Measurements from ENCODE around the gene PRKCE.

The PRKCE gene

DNA sequence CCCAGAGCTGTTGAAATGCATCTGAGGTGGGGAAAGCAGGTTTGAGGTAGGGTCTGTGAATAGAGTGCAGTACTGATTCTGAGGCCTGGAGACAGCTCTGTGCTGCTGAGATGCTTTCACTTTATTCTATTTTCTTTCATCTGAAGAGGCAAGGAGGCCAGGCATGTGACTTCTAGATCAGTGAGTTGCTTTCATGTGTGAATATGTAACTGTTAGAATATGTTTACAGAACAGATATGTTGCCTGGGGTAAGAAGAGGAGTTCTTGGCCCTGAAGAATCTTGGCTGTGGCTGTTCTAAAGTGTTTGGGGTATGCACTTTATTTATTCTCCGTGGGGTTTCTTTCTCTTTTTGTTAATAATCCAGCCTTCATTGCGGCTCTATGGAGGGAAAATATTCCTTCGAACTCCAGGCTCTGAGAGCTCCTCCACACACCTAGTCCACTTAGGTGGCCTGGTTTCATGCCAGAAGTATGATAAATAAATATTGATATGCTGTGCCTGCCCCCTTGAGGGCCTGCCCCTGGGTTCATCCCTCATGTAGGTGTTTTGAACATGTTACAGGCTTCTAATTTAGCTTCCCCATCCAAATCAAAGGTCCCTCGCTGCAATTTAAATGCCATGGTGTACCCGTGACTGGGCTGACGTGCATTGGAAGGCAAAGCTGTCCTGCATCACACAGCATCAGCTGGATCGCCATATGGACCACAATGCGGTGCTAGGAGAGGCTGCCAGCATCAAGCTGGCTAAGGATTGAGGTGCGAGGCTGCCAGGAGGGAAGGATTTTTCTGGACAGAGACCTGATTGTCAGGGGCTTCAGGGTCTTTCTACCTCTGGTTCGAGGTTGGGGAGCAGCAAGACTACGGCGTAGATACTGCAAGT lies 102.9 kb downstream of the PRKCE start:
- H3K9me3 ChIP-seq (ENCODE audit: control insufficient read depth, low read length): no peaks in the 10 kb centered on the region
- no peak for DNase-seq

GRCh38 chr2:45755585-45756335 lies 104.3 kb downstream of the PRKCE start:
- Histone ChIP-seq H3K23ac (ENCODE audit: low read length in 2 of 2) (no peak overlapping the region), H2AK5ac (ENCODE audit: low read length, severe bottlenecking) (no peak overlapping the region), H3K27ac (ENCODE audit: low read length, poor library complexity, severe bottlenecking) (no peak overlapping the region), H3K4me3 (ENCODE audit: insufficient read depth in 1 of 2, low read depth in 1 of 2, low read length in 2 of 2) (no peak overlapping the region), H2BK120ac (ENCODE audit: low read depth, low read length) (no peak overlapping the region), H2AFZ (ENCODE audit: low read depth, low read length) (no peak overlapping the region), H3K4me1 (ENCODE audit: control insufficient read depth, insufficient read depth, low read depth, low read length) (peaks cover 3% of the 10 kb centered on the region), H3K79me1 (replicated peaks; ENCODE audit: low read length, poor library complexity, severe bottlenecking) (peaks cover 15% of the 10 kb centered on the region), H3K27me3 (ENCODE audit: control insufficient read depth in 1 of 2, insufficient read depth in 1 of 2, low read length in 2 of 2) (no peaks in the 10 kb centered on the region), H2BK12ac (ENCODE audit: low read length in 2 of 2) (no peak overlapping the region), H2BK15ac (ENCODE audit: low read depth, poor library complexity, severe bottlenecking) (no peak overlapping the region), H3K36me3 (ENCODE audit: control insufficient read depth in 1 of 2, insufficient read depth in 2 of 2, low read depth in 1 of 2, low read length in 2 of 2) (no peaks in the 10 kb centered on the region), H3K9me3 (ENCODE audit: control insufficient read depth, low read length) (no peaks in the 10 kb centered on the region), H4K91ac (ENCODE audit: low read length) (no peak overlapping the region), H3K4me2 (ENCODE audit: low read length, poor library complexity, severe bottlenecking) (no peak overlapping the region), H2BK5ac (ENCODE audit: low read depth, low read length, poor library complexity, severe bottlenecking) (no peak overlapping the region), H3K9ac (ENCODE audit: low read length) (peak overlapping the region; percentile 31), H4K8ac (ENCODE audit: low read length) (no peak overlapping the region), H3K14ac (ENCODE audit: low read length in 2 of 2) (no peak overlapping the region), H3K4ac (ENCODE audit: low read depth in 1 of 2, low read length in 2 of 2) (no peak overlapping the region), H3K18ac (ENCODE audit: low read depth in 1 of 2, low read length in 2 of 2) (peak overlapping the region in 1 of 2 experiments; percentile 6)
- peak; percentile 96 for DNase-seq
- 31% methylated on average over 8 of the region's 8 CpGs for WGBS

More for the DNA sequence above, 102.9 kb downstream of the PRKCE start:
- no peak overlapping the region for H3K4ac ChIP-seq (ENCODE audit: low read depth in 1 of 2, low read length in 2 of 2)
- H3K4me3 ChIP-seq (ENCODE audit: insufficient read depth in 1 of 2, low read depth in 1 of 2, low read length in 2 of 2): no peak overlapping the region
- H4K8ac ChIP-seq (ENCODE audit: low read length): no peak overlapping the region
- H4K91ac ChIP-seq (ENCODE audit: low read length): no peak overlapping the region
- no peak overlapping the region for H2BK15ac ChIP-seq (ENCODE audit: low read depth, poor library complexity, severe bottlenecking)
- H3K14ac ChIP-seq (ENCODE audit: low read length in 2 of 2): peak overlapping the region in 1 of 2 experiments; percentile 1
- H3K23ac ChIP-seq (ENCODE audit: low read length in 2 of 2): no peak overlapping the region
- H2BK120ac ChIP-seq (ENCODE audit: low read depth, low read length): no peak overlapping the region
- no peak overlapping the region for H2AK5ac ChIP-seq (ENCODE audit: low read length, severe bottlenecking)
- no peaks in the 10 kb centered on the region for H3K36me3 ChIP-seq (ENCODE audit: control insufficient read depth in 1 of 2, insufficient read depth in 2 of 2, low read depth in 1 of 2, low read length in 2 of 2)
- peak overlapping the region in 1 of 2 experiments; percentile 23 for H2BK12ac ChIP-seq (ENCODE audit: low read length in 2 of 2)
- no peak overlapping the region for H2AFZ ChIP-seq (ENCODE audit: low read depth, low read length)
- H3K79me1 ChIP-seq (replicated peaks; ENCODE audit: low read length, poor library complexity, severe bottlenecking): peaks cover 13% of the 10 kb centered on the region
- H3K18ac ChIP-seq (ENCODE audit: low read depth in 1 of 2, low read length in 2 of 2): peak overlapping the region in 1 of 2 experiments; percentile 2
- peaks cover 3% of the 10 kb centered on the region for H3K4me1 ChIP-seq (ENCODE audit: control insufficient read depth, insufficient read depth, low read depth, low read length)
- H3K27ac ChIP-seq (ENCODE audit: low read length, poor library complexity, severe bottlenecking): no peak overlapping the region
- H3K9ac ChIP-seq (ENCODE audit: low read length): peak overlapping the region; percentile 1
- H2BK5ac ChIP-seq (ENCODE audit: low read depth, low read length, poor library complexity, severe bottlenecking): no peak overlapping the region
- H3K27me3 ChIP-seq (ENCODE audit: control insufficient read depth in 1 of 2, insufficient read depth in 1 of 2, low read length in 2 of 2): no peaks in the 10 kb centered on the region
- H3K4me2 ChIP-seq (ENCODE audit: low read length, poor library complexity, severe bottlenecking): no peak overlapping the region
- 98% methylated on average over 12 of the region's 12 CpGs for WGBS

GRCh38 chr2:45758018-45758417 lies 106.5 kb downstream of the PRKCE start:
- Histone ChIP-seq H3K4me2 (ENCODE audit: low read length, poor library complexity, severe bottlenecking) (no peak overlapping the region), H4K8ac (ENCODE audit: low read length) (no peak overlapping the region), H3K27ac (ENCODE audit: low read length, poor library complexity, severe bottlenecking) (no peak overlapping the region), H3K9ac (ENCODE audit: low read length) (no peak overlapping the region), H4K91ac (ENCODE audit: low read length) (no peak overlapping the region), H3K4ac (ENCODE audit: low read depth in 1 of 2, low read length in 2 of 2) (no peak overlapping the region), H3K27me3 (ENCODE audit: control insufficient read depth in 1 of 2, insufficient read depth in 1 of 2, low read length in 2 of 2) (no peaks in the 10 kb centered on the region), H3K4me3 (ENCODE audit: insufficient read depth in 1 of 2, low read depth in 1 of 2, low read length in 2 of 2) (no peak overlapping the region), H3K79me1 (replicated peaks; ENCODE audit: low read length, poor library complexity, severe bottlenecking) (peaks cover 8% of the 10 kb centered on the region), H2AK5ac (ENCODE audit: low read length, severe bottlenecking) (no peak overlapping the region), H2BK15ac (ENCODE audit: low read depth, poor library complexity, severe bottlenecking) (no peak overlapping the region), H2AFZ (ENCODE audit: low read depth, low read length) (no peak overlapping the region), H3K9me3 (ENCODE audit: control insufficient read depth, low read length) (no peaks in the 10 kb centered on the region), H3K23ac (ENCODE audit: low read length in 2 of 2) (no peak overlapping the region), H2BK120ac (ENCODE audit: low read depth, low read length) (no peak overlapping the region), H2BK12ac (ENCODE audit: low read length in 2 of 2) (no peak overlapping the region), H3K36me3 (ENCODE audit: control insufficient read depth in 1 of 2, insufficient read depth in 2 of 2, low read depth in 1 of 2, low read length in 2 of 2) (no peaks in the 10 kb centered on the region), H3K14ac (ENCODE audit: low read length in 2 of 2) (no peak overlapping the region), H3K18ac (ENCODE audit: low read depth in 1 of 2, low read length in 2 of 2) (no peak overlapping the region), H2BK5ac (ENCODE audit: low read depth, low read length, poor library complexity, severe bottlenecking) (no peak overlapping the region), H3K4me1 (ENCODE audit: control insufficient read depth, insufficient read depth, low read depth, low read length) (peaks cover 3% of the 10 kb centered on the region)
- no peak for DNase-seq
- 97% methylated on average over 1 of the region's 1 CpG for WGBS

GRCh38 chr2:45759310-45759851 lies 107.9 kb downstream of the PRKCE start:
- H3K9ac ChIP-seq (ENCODE audit: low read length): peak overlapping the region; percentile 61
- no peak overlapping the region for H2BK5ac ChIP-seq (ENCODE audit: low read depth, low read length, poor library complexity, severe bottlenecking)
- no peak overlapping the region for H2AK5ac ChIP-seq (ENCODE audit: low read length, severe bottlenecking)
- no peaks in the 10 kb centered on the region for H3K9me3 ChIP-seq (ENCODE audit: control insufficient read depth, low read length)
- peaks cover 7% of the 10 kb centered on the region for H3K79me1 ChIP-seq (replicated peaks; ENCODE audit: low read length, poor library complexity, severe bottlenecking)
- H3K36me3 ChIP-seq (ENCODE audit: control insufficient read depth in 1 of 2, insufficient read depth in 2 of 2, low read depth in 1 of 2, low read length in 2 of 2): no peaks in the 10 kb centered on the region
- no peak overlapping the region for H2AFZ ChIP-seq (ENCODE audit: low read depth, low read length)
- H2BK15ac ChIP-seq (ENCODE audit: low read depth, poor library complexity, severe bottlenecking): no peak overlapping the region
- peaks cover 3% of the 10 kb centered on the region for H3K4me1 ChIP-seq (ENCODE audit: control insufficient read depth, insufficient read depth, low read depth, low read length)
- no peak overlapping the region for H3K27ac ChIP-seq (ENCODE audit: low read length, poor library complexity, severe bottlenecking)
- no peak overlapping the region for H2BK120ac ChIP-seq (ENCODE audit: low read depth, low read length)
- H3K4me3 ChIP-seq (ENCODE audit: insufficient read depth in 1 of 2, low read depth in 1 of 2, low read length in 2 of 2): peak overlapping the region; percentile 21 to 52
- H2BK12ac ChIP-seq (ENCODE audit: low read length in 2 of 2): no peak overlapping the region
- H3K27me3 ChIP-seq (ENCODE audit: control insufficient read depth in 1 of 2, insufficient read depth in 1 of 2, low read length in 2 of 2): no peaks in the 10 kb centered on the region
- 25% methylated on average over 15 of the region's 15 CpGs for WGBS
- peak overlapping the region in 1 of 2 experiments; percentile 3 for H3K4ac ChIP-seq (ENCODE audit: low read depth in 1 of 2, low read length in 2 of 2)
- peak overlapping the region in 1 of 2 experiments; percentile 74 for H3K18ac ChIP-seq (ENCODE audit: low read depth in 1 of 2, low read length in 2 of 2)
- no peak overlapping the region for H3K23ac ChIP-seq (ENCODE audit: low read length in 2 of 2)
- no peak overlapping the region for H4K91ac ChIP-seq (ENCODE audit: low read length)
- no peak overlapping the region for H3K4me2 ChIP-seq (ENCODE audit: low read length, poor library complexity, severe bottlenecking)
- H3K14ac ChIP-seq (ENCODE audit: low read length in 2 of 2): peak overlapping the region in 1 of 2 experiments; percentile 23
- no peak overlapping the region for H4K8ac ChIP-seq (ENCODE audit: low read length)
- DNase-seq: peak; percentile 84

All from mesenchymal stem cell (in vitro differentiated cells and primary cell).